KMS-11 (cell line): Measurements from ENCODE around the gene ZNF266.

Experiments
- H2AFZ ChIP-seq: fragments of 200-600 bp; sonication (generic); 2 replicates; pipeline ENCODE4 v1.6.1; 2016; ENCODE audit warnings: antibody characterized with exemption, mixed run types, low read depth
- H3K27ac ChIP-seq: fragments of 200-600 bp; sonication (generic); 2 replicates; pipeline ENCODE4 v1.6.1; 2016; ENCODE audit warnings: mild to moderate bottlenecking, mixed run types
- H3K27me3 ChIP-seq: fragments of 200-600 bp; sonication (generic); 2 replicates; pipeline ENCODE4 v1.6.1; 2017; ENCODE audit warnings: mild to moderate bottlenecking, low read depth, mixed run types, moderate library complexity; ENCODE audit not compliant: insufficient read depth
- H3K36me3 ChIP-seq: fragments of 200-600 bp; sonication (generic); 2 replicates; pipeline ENCODE4 v1.6.1; 2017; ENCODE audit warnings: mild to moderate bottlenecking, mixed run types; ENCODE audit not compliant: insufficient read depth
- H3K4me1 ChIP-seq: fragments of 200-600 bp; sonication (generic); 2 replicates; pipeline ENCODE4 v1.6.1; 2016; ENCODE audit warnings: mild to moderate bottlenecking, low read depth, mixed run types; ENCODE audit not compliant: poor library complexity, severe bottlenecking
- H3K4me2 ChIP-seq: fragments of 200-600 bp; sonication (generic); 2 replicates; pipeline ENCODE4 v1.7.0; 2016; ENCODE audit warnings: mild to moderate bottlenecking, mixed run types
- H3K4me3 ChIP-seq: fragments of 200-600 bp; sonication (generic); IDR thresholded peaks from 2 replicates; pipeline ENCODE4 v1.6.1; 2017; ENCODE audit warnings: low read depth, low read length, mixed read lengths; ENCODE audit not compliant: insufficient read depth
- H3K79me2 ChIP-seq: fragments of 200-600 bp; sonication (generic); 2 replicates; pipeline ENCODE4 v1.6.1; 2016; ENCODE audit warnings: low read depth, mixed run types; ENCODE audit not compliant: insufficient read depth
- H3K9ac ChIP-seq: fragments of 200-600 bp; sonication (generic); 2 replicates; pipeline ENCODE4 v1.6.1; 2016; ENCODE audit warnings: mild to moderate bottlenecking, mixed run types
- H4K20me1 ChIP-seq: fragments of 200-600 bp; sonication (generic); 2 replicates; pipeline ENCODE4 v1.6.1; 2016; ENCODE audit warnings: mild to moderate bottlenecking, mixed run types; ENCODE audit not compliant: insufficient read depth
- CTCF ChIP-seq: fragments of 200-600 bp; sonication (generic); conservative IDR thresholded peaks from 2 replicates; pipeline ENCODE4 v1.6.1; 2017; ENCODE audit warnings: low read depth, mild to moderate bottlenecking, antibody characterized with exemption, low read length, moderate library complexity, mixed read lengths

Gene ZNF266

GRCh38 chr19:9461938-9462337 lies 26.6 kb upstream of the ZNF266 start:
- no peak overlapping the region for H2AFZ ChIP-seq
- H3K79me2 ChIP-seq = no peaks in the 10 kb centered on the region
- no peak overlapping the region for H3K4me2 ChIP-seq
- no peaks in the 10 kb centered on the region for H4K20me1 ChIP-seq
- no peaks in the 10 kb centered on the region for H3K36me3 ChIP-seq
- no peak overlapping the region for H3K27ac ChIP-seq
- H3K4me3 ChIP-seq = no peak overlapping the region
- H3K4me1 ChIP-seq = no peaks in the 10 kb centered on the region
- no peaks in the 10 kb centered on the region for H3K27me3 ChIP-seq
- no peak for TF ChIP-seq CTCF
- H3K9ac ChIP-seq = no peak overlapping the region

GRCh38 chr19:9456018-9456689 lies 20.8 kb upstream of the ZNF266 start:
- no peak overlapping the region for H3K4me2 ChIP-seq
- no peaks in the 10 kb centered on the region for H4K20me1 ChIP-seq
- H3K36me3 ChIP-seq = no peaks in the 10 kb centered on the region
- no peak overlapping the region for H3K27ac ChIP-seq
- no peaks in the 10 kb centered on the region for H3K79me2 ChIP-seq
- H3K27me3 ChIP-seq = peaks cover under 1% of the 10 kb centered on the region; the same call in 1 of the 2 replicates
- no peak for TF ChIP-seq CTCF
- no peak overlapping the region for H3K4me3 ChIP-seq
- H3K9ac ChIP-seq = no peak overlapping the region
- H2AFZ ChIP-seq = no peak overlapping the region
- no peaks in the 10 kb centered on the region for H3K4me1 ChIP-seq

- Histone ChIP-seq H3K36me3 (no peaks in the 10 kb centered on the region), H3K79me2 (no peaks in the 10 kb centered on the region), H3K9ac (no peak overlapping the region), H3K27ac (no peak overlapping the region), H3K4me1 (no peaks in the 10 kb centered on the region), H3K27me3 (peaks cover 2% of the 10 kb centered on the region; the same call in 1 of the 2 replicates), H3K4me3 (no peak overlapping the region), H3K4me2 (no peak overlapping the region), H2AFZ (no peak overlapping the region), H4K20me1 (no peaks in the 10 kb centered on the region)
- TF ChIP-seq CTCF = no peak
Observed at GRCh38 chr19:9453953-9454352, 18.6 kb upstream of the ZNF266 start.

GRCh38 chr19:9445037-9445436 lies 9.7 kb upstream of the ZNF266 start:
- no peaks in the 10 kb centered on the region for H3K27me3 ChIP-seq
- no peak overlapping the region for H3K27ac ChIP-seq
- H3K4me3 ChIP-seq = no peak overlapping the region
- H3K4me2 ChIP-seq = no peak overlapping the region
- no peaks in the 10 kb centered on the region for H4K20me1 ChIP-seq
- TF ChIP-seq CTCF = no peak
- H2AFZ ChIP-seq = no peak overlapping the region
- H3K4me1 ChIP-seq = no peaks in the 10 kb centered on the region
- no peaks in the 10 kb centered on the region for H3K36me3 ChIP-seq
- no peaks in the 10 kb centered on the region for H3K79me2 ChIP-seq
- no peak overlapping the region for H3K9ac ChIP-seq
